ENCODE results near the gene EPS15. TPM values are rescaled to one million over a fixed set of nuclear protein-coding genes. Genes with fewer than 3 reads are reported as not detected.

Gene EPS15
- polyA plus RNA-seq, 1 of the 3 experiments (the other 2 are of a cell fraction): 17.0 TPM

GRCh38 chr1:51549016-51549619 lies 30.1 kb upstream of the EPS15 start:
- peak overlapping the region; percentile 75 for H2AFZ ChIP-seq (ENCODE audit: low read depth)
- no peak overlapping the region for H3K4me3 ChIP-seq (ENCODE audit: low read depth in 2 of 2, low read length in 1 of 2)
- H3K36me3 ChIP-seq (replicated peaks in 1 of 2; ENCODE audit: control insufficient read depth in 1 of 2, insufficient read depth in 2 of 2, low read length in 1 of 2): no peaks in the 10 kb centered on the region
- H3K4me2 ChIP-seq: no peak overlapping the region
- ChIA-PET CTCF (no interaction called here), POLR2A (no interaction called here)
- WGBS (ENCODE audit: low lambda C conversion rate): 88% methylated on average over 3 of the region's 3 CpGs
- no peaks in the 10 kb centered on the region for H3K27me3 ChIP-seq (ENCODE audit: insufficient read depth)
- H3K27ac ChIP-seq (ENCODE audit: low read depth in 2 of 2, low read length in 1 of 2): no peak overlapping the region
- H3K9ac ChIP-seq: no peak overlapping the region
- peak; percentile 24; the same call in 1 of the 2 replicates for TF ChIP-seq GABPA (IDR thresholded peaks at IDR 0.05; ENCODE audit: low read depth)
- TF ChIP-seq, protein P1, sequence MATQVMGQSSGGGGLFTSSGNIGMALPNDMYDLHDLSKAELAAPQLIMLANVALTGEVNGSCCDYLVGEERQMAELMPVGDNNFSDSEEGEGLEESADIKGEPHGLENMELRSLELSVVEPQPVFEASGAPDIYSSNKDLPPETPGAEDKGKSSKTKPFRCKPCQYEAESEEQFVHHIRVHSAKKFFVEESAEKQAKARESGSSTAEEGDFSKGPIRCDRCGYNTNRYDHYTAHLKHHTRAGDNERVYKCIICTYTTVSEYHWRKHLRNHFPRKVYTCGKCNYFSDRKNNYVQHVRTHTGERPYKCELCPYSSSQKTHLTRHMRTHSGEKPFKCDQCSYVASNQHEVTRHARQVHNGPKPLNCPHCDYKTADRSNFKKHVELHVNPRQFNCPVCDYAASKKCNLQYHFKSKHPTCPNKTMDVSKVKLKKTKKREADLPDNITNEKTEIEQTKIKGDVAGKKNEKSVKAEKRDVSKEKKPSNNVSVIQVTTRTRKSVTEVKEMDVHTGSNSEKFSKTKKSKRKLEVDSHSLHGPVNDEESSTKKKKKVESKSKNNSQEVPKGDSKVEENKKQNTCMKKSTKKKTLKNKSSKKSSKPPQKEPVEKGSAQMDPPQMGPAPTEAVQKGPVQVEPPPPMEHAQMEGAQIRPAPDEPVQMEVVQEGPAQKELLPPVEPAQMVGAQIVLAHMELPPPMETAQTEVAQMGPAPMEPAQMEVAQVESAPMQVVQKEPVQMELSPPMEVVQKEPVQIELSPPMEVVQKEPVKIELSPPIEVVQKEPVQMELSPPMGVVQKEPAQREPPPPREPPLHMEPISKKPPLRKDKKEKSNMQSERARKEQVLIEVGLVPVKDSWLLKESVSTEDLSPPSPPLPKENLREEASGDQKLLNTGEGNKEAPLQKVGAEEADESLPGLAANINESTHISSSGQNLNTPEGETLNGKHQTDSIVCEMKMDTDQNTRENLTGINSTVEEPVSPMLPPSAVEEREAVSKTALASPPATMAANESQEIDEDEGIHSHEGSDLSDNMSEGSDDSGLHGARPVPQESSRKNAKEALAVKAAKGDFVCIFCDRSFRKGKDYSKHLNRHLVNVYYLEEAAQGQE (IDR thresholded peaks at IDR 0.05; ENCODE audit: low read depth, low read length): no peak
- no peaks in the 10 kb centered on the region for H3K9me2 ChIP-seq
- H3K4me1 ChIP-seq (ENCODE audit: control insufficient read depth in 1 of 2, insufficient read depth in 2 of 2, low read depth in 1 of 2, low read length in 1 of 2): no peaks in the 10 kb centered on the region
- no peaks in the 10 kb centered on the region for H3K9me3 ChIP-seq
- DNase-seq: no peak
- H3F3A ChIP-seq (replicated peaks; ENCODE audit: insufficient read depth): peaks cover under 1% of the 10 kb centered on the region
- no peaks in the 10 kb centered on the region for H3K79me2 ChIP-seq (ENCODE audit: insufficient read depth)
- no peaks in the 10 kb centered on the region for H4K20me1 ChIP-seq (ENCODE audit: insufficient read depth)

GRCh38 chr1:51543858-51544257 lies 24.8 kb upstream of the EPS15 start:
- Histone ChIP-seq H3K27me3 (ENCODE audit: insufficient read depth) (no peaks in the 10 kb centered on the region), H3K4me2 (no peak overlapping the region), H3K79me2 (ENCODE audit: insufficient read depth) (no peaks in the 10 kb centered on the region), H3K9ac (no peak overlapping the region), H3K27ac (ENCODE audit: low read depth in 2 of 2, low read length in 1 of 2) (no peak overlapping the region), H3K4me3 (ENCODE audit: low read depth in 2 of 2, low read length in 1 of 2) (no peak overlapping the region), H3K4me1 (ENCODE audit: control insufficient read depth in 1 of 2, insufficient read depth in 2 of 2, low read depth in 1 of 2, low read length in 1 of 2) (no peaks in the 10 kb centered on the region), H2AFZ (ENCODE audit: low read depth) (no peak overlapping the region), H4K20me1 (ENCODE audit: insufficient read depth) (no peaks in the 10 kb centered on the region), H3K9me3 (no peaks in the 10 kb centered on the region), H3F3A (replicated peaks; ENCODE audit: insufficient read depth) (no peaks in the 10 kb centered on the region), H3K9me2 (no peaks in the 10 kb centered on the region), H3K36me3 (replicated peaks in 1 of 2; ENCODE audit: control insufficient read depth in 1 of 2, insufficient read depth in 2 of 2, low read length in 1 of 2) (no peaks in the 10 kb centered on the region)
- no peak for DNase-seq
- POLR2A ChIA-PET: no interaction called here
- CTCF ChIA-PET: interaction anchor here (1.4 kb wide), 1 partner anchor 9 kb away, joined by 6 read pairs; no protein-coding TSS in a partner anchor
- 93% methylated on average over 2 of the region's 2 CpGs for WGBS (ENCODE audit: low lambda C conversion rate)
- TF ChIP-seq TCF12 (IDR thresholded peaks at IDR 0.05): no peak
- TF ChIP-seq CTCF (IDR thresholded peaks at IDR 0.05): no peak
- TF ChIP-seq MEF2A (IDR thresholded peaks at IDR 0.05; ENCODE audit: borderline replicate concordance, low read depth): no peak
- no peak for TF ChIP-seq EZH2phosphoT487 (IDR thresholded peaks at IDR 0.05; ENCODE audit: borderline replicate concordance, low read depth)
- no peak for TF ChIP-seq GATA2 (CRISPR knock-in tag; IDR thresholded peaks at IDR 0.05)
- TF ChIP-seq, protein P2, sequence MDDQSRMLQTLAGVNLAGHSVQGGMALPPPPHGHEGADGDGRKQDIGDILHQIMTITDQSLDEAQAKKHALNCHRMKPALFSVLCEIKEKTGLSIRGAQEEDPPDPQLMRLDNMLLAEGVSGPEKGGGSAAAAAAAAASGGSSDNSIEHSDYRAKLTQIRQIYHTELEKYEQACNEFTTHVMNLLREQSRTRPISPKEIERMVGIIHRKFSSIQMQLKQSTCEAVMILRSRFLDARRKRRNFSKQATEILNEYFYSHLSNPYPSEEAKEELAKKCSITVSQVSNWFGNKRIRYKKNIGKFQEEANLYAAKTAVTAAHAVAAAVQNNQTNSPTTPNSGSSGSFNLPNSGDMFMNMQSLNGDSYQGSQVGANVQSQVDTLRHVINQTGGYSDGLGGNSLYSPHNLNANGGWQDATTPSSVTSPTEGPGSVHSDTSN (IDR thresholded peaks at IDR 0.05): no peak
- no peak for TF ChIP-seq TEAD4 (IDR thresholded peaks at IDR 0.05; ENCODE audit: borderline replicate concordance, insufficient read depth)
- TF ChIP-seq SIN3A (IDR thresholded peaks at IDR 0.05; ENCODE audit: borderline replicate concordance, low read depth, low read length): no peak
- TF ChIP-seq USF2 (IDR thresholded peaks at IDR 0.05; ENCODE audit: borderline replicate concordance, low read depth, low read length): no peak
- TF ChIP-seq RFX5 (IDR thresholded peaks at IDR 0.05; ENCODE audit: low read length): no peak

All from SK-N-SH (cell line).